GM21619 (cell line): ENCODE results near the gene KLHL14.
A peak's percentile ranks its signal among the peaks of the same experiment; 100 is the strongest.

Source experiments
- ATAC-seq: cut with Tn5 transposase; IDR thresholded peaks from one replicate; pipeline ENCODE4 v1.9.1; 2021; ENCODE audit not compliant: unreplicated experiment

The KLHL14 gene

GRCh38 chr18:32724071-32724749 lies 48.6 kb downstream of the KLHL14 start:
- ATAC-seq, result no peak

- no peak for ATAC-seq
These were observed 50.5 kb downstream of the KLHL14 start for GRCh38 chr18:32722279-32722678.

GRCh38 chr18:32717126-32717525 lies 55.7 kb downstream of the KLHL14 start:
- ATAC-seq, result no peak

GRCh38 chr18:32714571-32715148 lies 58.2 kb downstream of the KLHL14 start:
- ATAC-seq, result peak; percentile 99

GRCh38 chr18:32712860-32713259 lies 60.0 kb downstream of the KLHL14 start:
- no peak for ATAC-seq

- ATAC-seq, result no peak
These were observed 61.0 kb downstream of the KLHL14 start for GRCh38 chr18:32711862-32712261.

GRCh38 chr18:32707586-32707985 lies 65.2 kb downstream of the KLHL14 start:
- ATAC-seq, result no peak

- ATAC-seq, result no peak
These were observed 65.7 kb downstream of the KLHL14 start for GRCh38 chr18:32707147-32707546.

GRCh38 chr18:32701313-32701712 lies 71.5 kb downstream of the KLHL14 start:
- ATAC-seq, result no peak

- no peak for ATAC-seq
These were observed 74.7 kb downstream of the KLHL14 start for GRCh38 chr18:32698153-32698552.

- ATAC-seq, result no peak
These were observed 76.4 kb downstream of the KLHL14 start for GRCh38 chr18:32696376-32696775.

GRCh38 chr18:32695534-32695933 lies 77.3 kb downstream of the KLHL14 start:
- ATAC-seq, result no peak

- ATAC-seq, result no peak
These were observed 84.0 kb downstream of the KLHL14 start for GRCh38 chr18:32688821-32689220.

GRCh38 chr18:32684940-32685339 lies 87.9 kb downstream of the KLHL14 start:
- ATAC-seq, result no peak

- no peak for ATAC-seq
These were observed 88.7 kb downstream of the KLHL14 start for GRCh38 chr18:32684096-32684495.

- ATAC-seq, result no peak
These were observed 89.8 kb downstream of the KLHL14 start for GRCh38 chr18:32683044-32683443.

- no peak for ATAC-seq
These were observed 95.2 kb downstream of the KLHL14 start for GRCh38 chr18:32677578-32677977.

GRCh38 chr18:32674491-32674890 lies 98.3 kb downstream of the KLHL14 start:
- ATAC-seq, result no peak

- ATAC-seq, result no peak
These were observed 100.4 kb downstream of the KLHL14 start for GRCh38 chr18:32672398-32672797.

GRCh38 chr18:32670727-32671126 lies 102.1 kb downstream of the KLHL14 start:
- ATAC-seq, result no peak

GRCh38 chr18:32669549-32670165 lies 103.2 kb downstream of the KLHL14 start:
- no peak for ATAC-seq

GRCh38 chr18:32668956-32669355 lies 103.9 kb downstream of the KLHL14 start:
- no peak for ATAC-seq
